DMS 273 (cell line): Measurements from ENCODE around the gene SHLD2.
A peak's percentile ranks its signal among the peaks of the same experiment; 100 is the strongest.
"Not testable (repeated sequence)": the region's sequence is repeated elsewhere in the genome, so short reads cannot be mapped to it uniquely, and the experiment has no call there.

Source experiments
- DNase-seq: peaks from one replicate; lab custom pipeline; 2025; ENCODE audit not compliant: unreplicated experiment; lab: John Stamatoyannopoulos, UW

SHLD2 gene, protein sequence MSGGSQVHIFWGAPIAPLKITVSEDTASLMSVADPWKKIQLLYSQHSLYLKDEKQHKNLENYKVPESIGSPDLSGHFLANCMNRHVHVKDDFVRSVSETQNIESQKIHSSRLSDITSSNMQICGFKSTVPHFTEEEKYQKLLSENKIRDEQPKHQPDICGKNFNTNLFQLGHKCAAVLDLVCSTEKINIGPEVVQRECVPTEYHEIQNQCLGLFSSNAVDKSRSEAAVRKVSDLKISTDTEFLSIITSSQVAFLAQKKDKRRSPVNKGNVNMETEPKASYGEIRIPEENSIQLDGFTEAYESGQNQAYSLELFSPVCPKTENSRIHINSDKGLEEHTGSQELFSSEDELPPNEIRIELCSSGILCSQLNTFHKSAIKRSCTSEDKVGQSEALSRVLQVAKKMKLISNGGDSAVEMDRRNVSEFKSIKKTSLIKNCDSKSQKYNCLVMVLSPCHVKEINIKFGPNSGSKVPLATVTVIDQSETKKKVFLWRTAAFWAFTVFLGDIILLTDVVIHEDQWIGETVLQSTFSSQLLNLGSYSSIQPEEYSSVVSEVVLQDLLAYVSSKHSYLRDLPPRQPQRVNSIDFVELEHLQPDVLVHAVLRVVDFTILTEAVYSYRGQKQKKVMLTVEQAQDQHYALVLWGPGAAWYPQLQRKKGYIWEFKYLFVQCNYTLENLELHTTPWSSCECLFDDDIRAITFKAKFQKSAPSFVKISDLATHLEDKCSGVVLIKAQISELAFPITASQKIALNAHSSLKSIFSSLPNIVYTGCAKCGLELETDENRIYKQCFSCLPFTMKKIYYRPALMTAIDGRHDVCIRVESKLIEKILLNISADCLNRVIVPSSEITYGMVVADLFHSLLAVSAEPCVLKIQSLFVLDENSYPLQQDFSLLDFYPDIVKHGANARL

DNA sequence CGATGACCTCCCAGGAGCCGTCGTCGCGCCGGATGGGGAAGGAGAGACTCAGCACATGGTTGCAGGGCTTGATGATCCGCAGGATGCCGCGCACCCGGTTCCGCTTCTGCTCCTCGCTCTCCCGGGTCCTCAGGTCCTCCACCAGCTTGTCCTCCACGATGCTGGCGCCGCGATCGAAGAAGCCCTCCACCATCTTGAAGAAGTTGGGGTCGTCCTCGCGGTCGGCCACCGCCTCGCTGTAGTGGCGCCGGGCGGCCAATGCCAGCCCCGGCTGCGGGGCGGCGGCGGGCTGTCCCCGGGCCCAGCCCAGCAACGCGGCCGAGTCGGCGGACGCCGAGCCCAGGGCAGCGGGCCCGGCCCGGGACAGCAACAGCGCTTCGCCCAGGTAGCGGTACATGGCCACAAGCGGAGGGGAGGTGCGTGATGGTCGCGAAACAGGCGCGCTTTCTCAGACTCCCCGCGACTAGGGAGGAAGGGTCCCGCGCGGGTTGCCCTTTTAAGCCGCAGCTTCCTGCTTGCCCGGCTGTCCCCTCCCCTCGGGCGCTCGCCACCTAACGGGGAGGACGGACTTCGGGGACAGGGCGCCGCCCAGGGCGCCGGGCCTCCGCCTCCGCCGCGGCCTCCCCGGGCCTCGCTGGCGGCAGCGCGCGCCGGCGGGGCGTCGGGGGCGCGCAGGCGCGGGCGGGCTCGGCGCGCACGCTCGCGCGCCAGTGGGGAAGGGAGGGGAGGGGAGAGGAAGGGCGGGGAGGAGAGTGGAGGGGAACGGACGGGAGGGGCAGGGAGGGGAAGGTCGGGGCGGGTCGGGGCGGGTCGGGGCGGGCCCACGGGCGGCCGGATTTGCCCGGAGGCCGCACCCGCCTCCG is at the start of gene SHLD2, which contains the start of gene GLUD1:
TSS of gene SHLD2 (plus strand) at position 834 of the 863 bp plus-strand sequence. CDS start 56,149 bp downstream, outside the sequence.
TSS of gene GLUD1 (minus strand) at position 471 of the 863 bp plus-strand sequence. CDS start at position 397, 74 bp downstream.
- peak; percentile 94 for DNase-seq

DNA sequence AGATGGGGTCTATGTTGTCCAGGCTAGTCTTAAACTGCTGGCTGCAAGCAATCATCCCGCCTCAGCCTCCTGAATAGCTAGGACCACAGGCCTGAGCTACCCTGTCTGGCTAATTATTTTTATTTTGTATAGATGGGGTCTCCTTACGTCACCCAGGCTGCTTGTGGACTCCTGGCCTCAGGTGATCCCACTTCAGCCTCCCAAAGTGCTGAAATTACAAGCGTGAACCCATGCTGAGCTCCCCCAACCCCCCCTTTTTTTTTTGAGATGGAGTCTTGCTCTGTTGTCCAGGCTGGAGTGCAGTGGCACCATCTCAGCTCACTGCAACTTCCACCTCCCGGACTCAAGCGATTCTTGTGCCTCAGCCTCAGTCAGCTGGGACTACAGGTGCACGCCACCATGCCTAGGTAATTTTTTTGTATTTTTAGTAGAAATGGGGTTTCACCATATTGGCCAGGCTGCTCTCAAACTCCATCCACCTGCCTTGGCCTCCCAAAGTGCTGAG is 49.5 kb upstream of the SHLD2 start:
- no peak for DNase-seq

DNA sequence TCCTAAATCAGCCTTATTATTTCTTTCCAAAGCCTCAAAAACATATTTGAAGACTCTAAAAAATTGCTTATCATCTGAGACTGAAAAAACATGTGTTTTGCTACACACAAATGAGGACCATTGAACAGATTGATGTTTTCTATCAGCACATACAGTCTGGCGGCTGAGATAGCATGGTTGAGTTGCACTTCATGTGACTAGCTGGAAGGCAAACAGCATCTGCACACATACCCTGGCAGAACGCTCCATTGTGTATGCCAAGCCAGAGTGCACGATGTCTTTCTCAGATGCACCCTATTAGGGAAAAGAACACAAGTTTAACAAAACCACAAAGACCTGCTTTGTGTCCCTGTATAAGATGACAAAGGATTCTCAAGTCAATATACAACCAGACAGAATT is 41.9 kb upstream of the SHLD2 start:
- DNase-seq = peak; percentile 65

DNA sequence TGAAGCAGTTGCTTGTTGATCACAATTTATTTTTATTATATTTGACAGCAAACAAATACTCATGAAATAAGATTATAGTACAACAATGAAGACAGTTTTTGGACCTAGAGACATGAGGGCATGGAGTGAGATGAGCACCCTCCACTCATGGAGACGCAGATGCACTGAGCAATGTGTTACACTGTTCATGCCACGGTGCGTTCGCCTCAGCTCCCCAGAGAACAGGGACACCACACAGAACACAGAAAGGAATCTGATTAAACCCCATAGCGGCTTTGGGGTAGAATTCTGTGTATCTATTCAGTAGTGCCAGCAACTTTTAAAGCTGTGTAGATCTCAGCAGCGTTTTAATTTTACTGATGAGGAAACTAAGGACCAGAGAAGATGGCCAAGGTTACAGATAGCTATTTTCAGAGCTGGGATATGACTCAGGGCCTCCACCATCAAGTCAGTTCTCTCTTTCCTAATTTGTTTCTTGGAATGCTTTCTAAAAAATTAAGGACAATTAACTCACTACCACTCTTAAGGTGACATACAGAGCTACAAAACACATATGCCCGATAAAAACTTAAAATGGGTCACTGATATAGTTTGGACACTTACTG is 41.3 kb upstream of the SHLD2 start:
- DNase-seq = no peak

DNA sequence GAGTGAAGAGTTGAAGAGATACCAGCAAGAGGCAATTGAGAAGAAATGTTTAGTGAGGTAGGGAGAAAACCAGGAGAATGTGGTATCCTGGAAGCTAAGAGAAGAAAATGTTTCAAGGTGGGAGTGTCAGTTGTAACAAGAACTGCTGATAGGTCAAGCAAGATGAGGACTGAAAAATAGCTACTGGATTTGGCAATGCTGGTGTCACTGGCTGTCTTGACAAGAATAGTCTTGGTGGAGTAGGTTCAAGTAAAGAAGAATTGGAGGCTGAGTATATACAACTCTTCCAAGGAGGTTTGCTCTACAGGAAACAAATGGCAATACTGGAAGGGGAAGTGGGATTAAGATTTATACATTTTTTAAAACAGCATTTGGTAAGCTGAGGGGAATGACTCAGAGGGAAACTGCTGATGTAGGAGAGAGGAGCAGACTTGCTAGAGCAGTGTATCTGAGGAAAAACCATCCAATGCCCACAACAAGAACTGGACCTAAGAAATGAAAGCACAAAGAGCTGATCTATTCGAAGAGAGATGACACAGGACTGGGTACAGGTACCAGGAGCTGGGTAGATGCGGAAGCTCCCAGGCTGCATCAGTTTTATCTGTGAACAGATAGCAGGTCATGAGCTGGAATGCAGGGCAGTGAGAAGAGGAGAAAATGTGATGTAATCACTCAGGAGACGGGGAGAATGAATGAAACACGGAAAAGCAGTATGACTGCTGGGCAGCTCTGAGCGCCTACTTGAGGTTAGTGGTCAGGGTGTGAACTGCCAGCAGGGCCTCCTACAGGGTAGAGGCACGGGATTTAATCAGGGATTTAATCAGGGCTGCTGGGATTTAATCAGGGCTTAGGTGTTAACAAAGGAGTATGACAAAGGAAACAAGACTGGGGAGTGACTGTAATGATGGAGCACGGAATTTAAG is 40.4 kb upstream of the SHLD2 start:
- DNase-seq = no peak

DNA sequence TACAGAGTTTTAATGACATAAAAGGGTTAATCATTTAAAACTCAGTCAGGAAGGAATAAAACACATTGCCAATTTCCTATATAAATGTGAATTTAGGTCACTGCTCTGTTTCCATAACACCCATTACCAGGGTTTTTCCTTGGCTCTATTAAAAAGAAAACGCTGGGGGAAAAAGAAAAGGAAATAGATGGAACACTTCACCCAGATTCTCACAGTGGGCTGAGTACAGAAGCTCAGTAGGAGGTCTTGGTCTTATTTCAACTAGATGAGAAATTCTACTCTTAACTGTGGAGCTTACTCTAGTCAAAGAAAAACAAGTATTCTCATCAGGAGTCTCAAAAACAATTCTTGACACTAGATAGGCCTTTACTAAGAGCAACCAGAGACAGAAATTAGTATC is 36.8 kb upstream of the SHLD2 start:
- no peak for DNase-seq

DNA sequence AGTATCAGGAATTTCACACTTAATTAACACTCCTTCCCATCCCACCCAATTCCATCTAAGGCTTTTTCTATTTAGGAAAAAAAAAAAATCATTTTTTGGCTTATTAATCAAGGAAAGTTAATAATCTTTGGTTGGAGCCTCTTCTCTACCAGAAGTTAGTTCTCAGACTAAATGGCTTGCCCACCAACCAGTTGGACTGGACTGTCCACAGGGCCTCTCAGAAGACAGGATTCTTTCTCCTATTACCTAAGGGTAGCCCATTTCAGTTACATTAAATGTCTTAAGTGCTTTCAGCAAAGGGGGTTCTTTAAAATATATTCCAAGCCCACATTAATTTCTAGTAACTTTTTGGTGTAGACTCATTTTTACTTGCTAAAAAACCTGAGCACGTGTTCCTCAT is 35.6 kb upstream of the SHLD2 start:
- no peak for DNase-seq

DNA sequence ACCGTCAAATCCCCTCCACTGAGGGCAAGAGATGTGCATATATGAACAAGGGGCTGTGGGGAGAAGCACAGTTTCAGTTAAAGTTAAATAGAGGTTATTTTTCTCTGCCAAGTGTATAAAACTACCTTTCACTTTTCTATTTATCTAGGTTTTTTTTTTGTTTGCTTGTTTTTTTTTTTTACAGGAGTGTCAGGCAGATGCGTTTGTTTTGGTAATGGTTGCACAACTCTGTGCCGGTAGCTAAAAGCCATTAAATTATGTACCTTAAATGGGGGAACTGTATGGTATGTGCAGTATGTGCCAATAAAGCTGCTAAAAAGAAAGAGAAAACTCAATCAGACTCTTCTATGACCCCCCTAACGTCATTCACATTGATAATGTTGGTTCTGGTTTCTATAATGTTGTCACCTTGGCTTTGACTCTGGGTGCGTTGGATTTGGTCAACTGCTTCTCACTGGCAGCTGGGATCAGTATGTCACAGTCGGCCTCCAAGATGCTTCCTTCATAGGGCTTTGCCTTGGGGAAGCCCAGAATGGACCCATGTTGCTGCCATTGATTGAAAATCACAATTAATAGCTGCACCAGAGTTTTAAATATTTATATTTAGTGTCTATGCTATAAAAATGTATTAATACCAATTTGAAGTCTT is 34.6 kb upstream of the SHLD2 start:
- no peak for DNase-seq

DNA sequence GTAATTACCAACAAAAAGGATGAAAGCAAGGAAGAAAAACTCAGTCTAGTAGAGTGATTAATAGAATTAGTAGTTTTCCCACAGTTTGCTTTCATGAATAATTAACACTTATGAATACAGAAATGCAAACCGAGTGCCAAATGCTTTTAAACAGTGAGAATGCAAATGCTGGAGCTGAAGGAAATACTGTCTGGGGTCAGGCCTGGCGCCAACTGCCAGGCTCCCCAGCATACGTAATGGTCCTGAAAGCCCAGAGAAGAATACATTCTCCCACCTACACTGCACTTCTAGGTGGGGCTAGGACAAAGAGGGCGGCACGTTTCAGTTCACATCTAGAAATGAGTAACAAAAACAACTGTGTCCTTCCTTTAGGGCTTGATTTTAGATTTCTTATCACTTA is 30.4 kb upstream of the SHLD2 start:
- no peak for DNase-seq

DNA sequence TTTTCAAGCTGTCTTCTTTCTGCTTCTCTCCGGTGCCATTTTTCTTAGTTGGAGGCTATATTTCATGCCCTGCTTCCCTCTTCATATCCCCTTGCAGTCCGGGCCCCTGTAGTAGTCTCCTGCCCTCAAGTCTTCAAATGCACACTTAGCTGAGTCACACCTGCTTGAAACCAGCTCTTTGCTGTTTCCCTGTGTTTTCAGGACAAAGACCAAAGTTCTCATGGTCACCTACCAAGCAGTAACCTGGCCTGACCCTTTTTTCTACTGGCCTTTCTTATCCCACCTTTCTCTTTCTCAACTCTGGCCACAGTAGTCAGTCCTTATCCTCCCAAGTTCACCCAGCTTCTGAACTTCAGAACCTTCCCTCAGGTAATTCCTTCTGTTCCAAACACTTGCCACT is 28.8 kb upstream of the SHLD2 start:
- DNase-seq = no peak

DNA sequence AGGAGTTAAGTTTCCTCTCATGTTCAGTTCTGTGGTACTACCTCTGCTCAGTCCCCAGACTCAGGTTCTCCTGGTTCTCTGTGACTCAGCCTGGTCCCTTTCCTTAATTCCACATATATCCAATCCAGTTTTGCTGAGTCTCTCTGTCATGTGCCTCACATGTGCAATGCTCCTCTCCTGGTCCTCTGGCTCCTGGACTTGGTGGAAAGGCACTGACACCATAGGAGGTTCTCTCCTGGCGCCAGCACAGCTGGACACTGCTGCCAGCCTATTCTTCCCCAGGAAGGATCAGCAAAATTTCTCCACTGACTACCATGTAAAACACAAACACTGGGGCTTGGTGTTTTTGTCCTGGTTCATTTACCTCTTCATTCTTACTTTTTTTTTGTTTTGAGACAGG is 28.1 kb upstream of the SHLD2 start:
- DNase-seq = no peak

DNA sequence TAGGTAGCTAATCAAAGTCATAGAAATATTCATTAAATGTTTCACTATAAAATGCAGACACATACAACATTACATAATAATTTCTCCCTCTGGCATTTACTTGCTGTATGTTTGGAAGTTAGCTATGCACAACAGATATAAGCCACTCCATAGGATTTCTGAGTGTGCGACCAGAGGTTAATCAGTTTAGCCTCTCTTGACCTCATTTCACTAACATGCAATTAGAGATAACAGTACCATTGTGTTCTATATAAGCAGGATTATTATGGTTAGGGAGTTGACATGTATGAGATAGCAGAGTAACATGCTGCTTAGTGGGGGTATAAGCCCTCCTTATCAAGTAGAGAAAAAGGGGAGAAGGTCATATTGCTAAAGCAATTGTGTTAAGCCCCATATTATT is 26.7 kb upstream of the SHLD2 start:
- DNase-seq = no peak

DNA sequence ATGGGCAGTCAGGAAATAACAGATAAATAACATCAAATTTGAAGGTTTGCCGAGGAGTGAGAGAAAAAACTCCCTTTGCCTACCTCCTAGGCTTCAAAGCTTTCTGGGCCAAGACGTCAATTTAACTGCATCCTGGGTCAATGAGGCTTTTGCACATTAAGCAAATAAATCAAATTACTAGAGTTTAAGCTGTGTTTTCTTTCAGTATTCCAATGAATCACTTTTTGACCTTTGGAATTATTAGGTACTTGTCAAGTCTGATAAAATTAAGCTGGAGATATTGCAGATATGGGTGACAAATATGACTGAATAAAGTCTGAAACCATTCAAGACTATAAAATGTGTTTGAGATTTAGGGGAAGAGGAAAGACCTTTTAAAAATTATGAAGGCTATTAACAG is 22.6 kb upstream of the SHLD2 start:
- DNase-seq = no peak

DNA sequence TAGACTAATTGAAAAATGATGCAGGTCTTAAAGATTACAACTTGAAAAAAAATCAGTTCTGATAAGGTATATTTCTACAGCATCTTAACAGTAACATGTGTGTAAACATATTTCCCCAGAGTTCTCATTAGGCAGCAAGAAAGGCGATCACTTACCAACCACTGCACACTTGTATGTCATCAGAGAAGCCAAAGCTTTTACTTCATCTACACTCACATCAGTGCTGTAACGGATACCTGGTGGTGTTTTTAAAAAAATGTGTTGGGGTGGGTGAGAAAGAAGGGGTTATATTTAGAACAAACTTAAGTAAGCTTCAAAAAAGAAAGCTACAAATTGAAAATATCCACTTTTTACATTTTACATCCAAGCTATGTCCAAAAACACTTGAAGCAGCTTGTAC is 18.6 kb upstream of the SHLD2 start:
- DNase-seq = not testable (repeated sequence)

DNA sequence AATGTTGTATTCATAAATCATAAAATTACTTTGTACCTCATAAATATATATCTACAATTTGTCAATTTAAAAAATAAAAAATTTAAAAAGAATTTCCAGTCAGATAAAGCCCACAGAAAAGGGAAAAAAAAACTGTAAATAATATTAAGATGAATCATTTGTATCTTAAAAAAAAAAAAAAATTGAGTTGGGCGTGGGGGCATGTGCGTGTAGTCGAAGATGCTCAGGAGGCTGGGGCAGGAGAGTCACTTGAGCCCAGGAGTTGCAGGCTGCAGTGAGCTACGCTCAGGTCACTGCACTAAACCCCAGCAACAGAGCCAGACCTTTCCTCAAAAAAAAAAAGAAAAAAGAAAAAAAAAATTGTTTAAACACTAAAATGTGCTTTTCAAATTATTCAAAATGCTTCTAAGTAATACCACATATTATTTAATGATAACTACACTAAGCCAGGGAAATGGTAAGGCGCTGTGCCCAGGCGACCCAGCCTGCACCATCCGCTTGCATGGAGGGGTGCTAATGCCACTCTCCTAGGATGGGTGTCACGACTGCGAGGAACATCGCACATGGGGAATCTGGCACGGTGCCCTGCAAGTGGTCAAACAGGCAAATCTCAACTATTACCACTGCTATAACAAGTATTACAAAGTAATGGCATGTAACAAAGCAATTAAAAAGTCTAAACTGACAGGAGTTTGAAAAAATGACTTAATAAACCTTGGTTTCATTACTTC is 15.7 kb upstream of the SHLD2 start:
- no peak for DNase-seq

DNA sequence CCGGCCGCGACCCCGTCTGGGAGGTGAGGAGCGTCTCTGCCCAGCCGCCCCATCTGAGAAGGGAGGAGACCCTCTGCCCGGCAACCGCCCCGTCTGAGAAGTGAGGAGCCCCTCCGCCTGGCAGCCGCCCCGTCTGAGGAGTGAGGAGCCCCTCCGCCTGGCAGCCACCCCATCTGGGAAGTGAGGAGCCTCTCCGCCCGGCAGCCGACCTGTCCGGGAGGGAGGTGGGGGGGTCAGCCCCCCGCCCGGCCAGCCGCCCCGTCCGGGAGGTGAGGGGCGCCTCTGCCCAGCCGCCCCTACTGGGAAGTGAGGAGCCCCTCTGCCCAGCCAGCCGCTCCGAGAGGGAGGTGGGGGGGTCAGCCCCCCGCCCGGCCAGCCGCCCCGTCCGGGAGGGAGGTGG is 14.4 kb upstream of the SHLD2 start:
- not testable (repeated sequence) for DNase-seq

DNA sequence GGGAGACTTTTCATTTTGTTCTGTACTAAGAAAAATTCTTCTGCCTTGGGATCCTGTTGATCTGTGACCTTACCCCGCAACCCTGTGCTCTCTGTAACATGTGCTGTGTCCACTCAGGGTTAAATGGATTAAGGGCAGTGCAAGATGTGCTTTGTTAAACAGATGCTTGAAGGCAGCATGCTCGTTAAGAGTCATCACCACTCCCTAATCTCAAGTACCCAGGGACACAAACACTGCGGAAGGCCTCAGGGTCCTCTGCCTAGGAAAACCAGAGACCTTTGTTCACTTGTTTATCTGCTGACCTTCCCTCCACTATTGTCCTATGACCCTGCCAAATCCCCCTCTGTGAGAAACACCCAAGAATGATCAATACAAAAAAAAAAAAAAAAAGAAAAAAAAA is 13.4 kb upstream of the SHLD2 start:
- not testable (repeated sequence) for DNase-seq

DNA sequence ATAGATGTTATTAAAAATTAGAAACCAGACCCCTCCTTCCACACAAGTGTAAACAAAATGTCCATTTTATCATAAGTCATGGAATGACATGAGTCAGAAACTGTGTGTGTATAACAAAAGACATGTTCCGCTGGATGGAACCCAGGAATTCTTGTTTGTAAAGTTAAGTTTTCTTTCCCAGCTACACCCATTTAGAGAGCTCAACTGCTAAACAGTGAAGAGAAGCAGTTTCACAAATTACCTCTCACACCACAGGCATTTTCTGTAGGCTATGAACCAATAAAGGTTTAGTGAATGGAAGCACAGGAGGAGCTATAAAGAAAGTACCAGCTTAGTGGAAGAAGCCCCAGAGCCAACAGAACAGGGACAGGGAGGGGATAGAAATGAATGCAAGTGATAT is 12.8 kb upstream of the SHLD2 start:
- DNase-seq = not testable (repeated sequence)
